Activated naive CD4-positive, alpha-beta T cell treated with anti-CD3 and anti-CD28 coated beads for 36 hours (primary cell): Measurements from ENCODE around the gene STRAP. TPM values are rescaled to one million over a fixed set of nuclear protein-coding genes. Genes with fewer than 3 reads are reported as not detected.
"Not testable (repeated sequence)": the region's sequence is repeated elsewhere in the genome, so short reads cannot be mapped to it uniquely, and the experiment has no call there.

Source experiments
- CTCF ChIA-PET: fragments of 350-600 bp; sonication (Branson Sonifier 250); formaldehyde crosslinking; loops from one replicate; lab custom pipeline; 2021; ENCODE audit warnings: antibody characterized with exemption; lab: Charles Lee
- DNase-seq: peaks from one replicate; pipeline ENCODE4 v3.0.0-alpha.2; 2020
- H3K27ac Mint-ChIP-seq: one replicate; pipeline ENCODE4 v1.8.0; 2021; ENCODE audit warnings: mild to moderate bottlenecking, mixed read lengths
- H3K27me3 Mint-ChIP-seq: one replicate; pipeline ENCODE4 v1.8.0; 2021; ENCODE audit warnings: low read depth, mixed read lengths
- H3K36me3 Mint-ChIP-seq: one replicate; pipeline ENCODE4 v1.8.0; 2021; ENCODE audit warnings: low read depth, mixed read lengths
- H3K4me1 Mint-ChIP-seq: one replicate; pipeline ENCODE4 v1.8.0; 2021; ENCODE audit warnings: low read depth, mixed read lengths
- H3K4me3 Mint-ChIP-seq: one replicate; pipeline ENCODE4 v1.8.0; 2021; ENCODE audit warnings: mild to moderate bottlenecking, moderate library complexity, mixed read lengths
- H3K9me3 Mint-ChIP-seq: one replicate; pipeline ENCODE4 v1.8.0; 2021; ENCODE audit warnings: mixed read lengths
- intact Hi-C: fragments of 100-400 bp; cut with micrococcal nuclease; formaldehyde crosslinking; loops from one replicate; pipeline ENCODE4 v1.15.1; 2023
- total RNA-seq, 2 experiments: library from RNA; stranded (reverse); gene quantifications; one replicate each; pipeline ENCODE4 v1.2.3, GENCODE V29; 2021

The STRAP gene
- total RNA-seq, 2 experiments from 2014 or later = 131 to 133 TPM

GRCh38 chr12:15874556-15875145, 7.5 kb upstream of the STRAP start:
- H3K27me3 Mint-ChIP-seq, H3K27ac Mint-ChIP-seq, H3K4me3 Mint-ChIP-seq, intact Hi-C loops, H3K36me3 Mint-ChIP-seq, H3K9me3 Mint-ChIP-seq, DNase-seq, H3K4me1 Mint-ChIP-seq: not testable (repeated sequence)
- CTCF ChIA-PET = interaction anchor here (2.0 kb wide), 1 partner anchor 17 kb away, joined by 6 read pairs; no protein-coding TSS in a partner anchor

GRCh38 chr12:15875863-15876262, 6.3 kb upstream of the STRAP start:
- Mint-ChIP-seq H3K36me3 (no peaks in the 10 kb centered on the region), H3K4me3 (peak overlapping the region; percentile 64), H3K9me3 (no peaks in the 10 kb centered on the region), H3K4me1 (peaks cover 6% of the 10 kb centered on the region), H3K27me3 (no peaks in the 10 kb centered on the region), H3K27ac (no peak overlapping the region)
- CTCF ChIA-PET = interaction anchor here (1.2 kb wide), 1 partner anchor 291 kb away, joined by 3 read pairs; no protein-coding TSS in a partner anchor
- intact Hi-C loops = no loop called here
- no peak for DNase-seq

GRCh38 chr12:15879413-15879812, 2.8 kb upstream of the STRAP start:
- H3K36me3 Mint-ChIP-seq = peaks cover 8% of the 10 kb centered on the region
- H3K27me3 Mint-ChIP-seq = no peaks in the 10 kb centered on the region
- no peak overlapping the region for H3K27ac Mint-ChIP-seq
- H3K4me3 Mint-ChIP-seq = no peak overlapping the region
- CTCF ChIA-PET = no interaction called here
- H3K9me3 Mint-ChIP-seq = no peaks in the 10 kb centered on the region
- intact Hi-C loops = no loop called here
- DNase-seq = no peak
- H3K4me1 Mint-ChIP-seq = peaks cover 16% of the 10 kb centered on the region

- no peaks in the 10 kb centered on the region for H3K9me3 Mint-ChIP-seq
- CTCF ChIA-PET = no interaction called here
- intact Hi-C loops = loop anchor here (5.0 to 10.0 kb wide), 3 partner anchors 178 to 1108 kb away; a partner anchor contains a TSS
- H3K36me3 Mint-ChIP-seq = peaks cover 18% of the 10 kb centered on the region
- no peak overlapping the region for H3K27ac Mint-ChIP-seq
- H3K27me3 Mint-ChIP-seq = no peaks in the 10 kb centered on the region
- peak overlapping the region; percentile 31 for H3K4me3 Mint-ChIP-seq
- no peak for DNase-seq
- peaks cover 23% of the 10 kb centered on the region for H3K4me1 Mint-ChIP-seq
Observed at GRCh38 chr12:15880721-15881120, 1.5 kb upstream of the STRAP start.

- CTCF ChIA-PET = interaction anchor here (0.7 to 1.7 kb wide), 2 partner anchors 15 to 299 kb away, joined by 3 to 7 read pairs; no protein-coding TSS in a partner anchor
- H3K4me3 Mint-ChIP-seq = peak overlapping the region; percentile 97
- DNase-seq = no peak
- no peaks in the 10 kb centered on the region for H3K9me3 Mint-ChIP-seq
- intact Hi-C loops = loop anchor here (5.0 to 10.0 kb wide), 3 partner anchors 181 to 1111 kb away; a partner anchor contains a TSS
- H3K36me3 Mint-ChIP-seq = peaks cover 31% of the 10 kb centered on the region
- no peaks in the 10 kb centered on the region for H3K27me3 Mint-ChIP-seq
- H3K27ac Mint-ChIP-seq = peak overlapping the region; percentile 96
- H3K4me1 Mint-ChIP-seq = peaks cover 50% of the 10 kb centered on the region
Observed at GRCh38 chr12:15883536-15883935, 1.3 kb downstream of the STRAP start.

GRCh38 chr12:15886372-15887042, 4.3 kb downstream of the STRAP start:
- CTCF ChIA-PET = interaction anchor here (0.6 to 4.5 kb wide), 2 partner anchors 12 to 19 kb away, joined by 4 to 28 read pairs; no protein-coding TSS in a partner anchor
- DNase-seq = no peak
- H3K9me3 Mint-ChIP-seq = no peaks in the 10 kb centered on the region
- H3K36me3 Mint-ChIP-seq = peaks cover 40% of the 10 kb centered on the region
- H3K4me1 Mint-ChIP-seq = peaks cover 58% of the 10 kb centered on the region
- intact Hi-C loops = loop anchor here (10.0 kb wide), 1 partner anchor 932 kb away; no protein-coding TSS in a partner anchor
- no peak overlapping the region for H3K27ac Mint-ChIP-seq
- H3K4me3 Mint-ChIP-seq = no peak overlapping the region
- H3K27me3 Mint-ChIP-seq = no peaks in the 10 kb centered on the region

GRCh38 chr12:15887043-15887817, 5.0 kb downstream of the STRAP start:
- Mint-ChIP-seq H3K4me1 (peaks cover 58% of the 10 kb centered on the region), H3K27ac (no peak overlapping the region), H3K9me3 (no peaks in the 10 kb centered on the region), H3K27me3 (no peaks in the 10 kb centered on the region), H3K36me3 (peaks cover 40% of the 10 kb centered on the region), H3K4me3 (no peak overlapping the region)
- intact Hi-C loops = loop anchor here (10.0 kb wide), 1 partner anchor 932 kb away; no protein-coding TSS in a partner anchor
- CTCF ChIA-PET = interaction anchor here (4.5 kb wide), 1 partner anchor 11 kb away, joined by 28 read pairs; no protein-coding TSS in a partner anchor
- no peak for DNase-seq

- H3K27me3 Mint-ChIP-seq = no peaks in the 10 kb centered on the region
- intact Hi-C loops = no loop called here
- no peaks in the 10 kb centered on the region for H3K9me3 Mint-ChIP-seq
- H3K36me3 Mint-ChIP-seq = peaks cover 16% of the 10 kb centered on the region
- no peak overlapping the region for H3K4me3 Mint-ChIP-seq
- CTCF ChIA-PET = no interaction called here
- no peak for DNase-seq
- no peak overlapping the region for H3K27ac Mint-ChIP-seq
- H3K4me1 Mint-ChIP-seq = peaks cover 18% of the 10 kb centered on the region
Observed at GRCh38 chr12:15892645-15893259, 10.6 kb downstream of the STRAP start.

GRCh38 chr12:15893260-15893659, 11.1 kb downstream of the STRAP start:
- Mint-ChIP-seq H3K36me3 (peaks cover 18% of the 10 kb centered on the region), H3K27ac (no peak overlapping the region), H3K4me1 (peaks cover 15% of the 10 kb centered on the region), H3K27me3 (no peaks in the 10 kb centered on the region), H3K4me3 (no peak overlapping the region), H3K9me3 (no peaks in the 10 kb centered on the region)
- no peak for DNase-seq
- CTCF ChIA-PET = no interaction called here
- intact Hi-C loops = no loop called here

GRCh38 chr12:15896867-15897266, 14.7 kb downstream of the STRAP start:
- H3K4me1 Mint-ChIP-seq = peaks cover 4% of the 10 kb centered on the region
- CTCF ChIA-PET = interaction anchor here (0.7 to 3.2 kb wide), 4 partner anchors 8 to 351 kb away, joined by 3 to 28 read pairs (median 6); no protein-coding TSS in a partner anchor
- peak overlapping the region; percentile 41 for H3K27ac Mint-ChIP-seq
- no peaks in the 10 kb centered on the region for H3K27me3 Mint-ChIP-seq
- H3K36me3 Mint-ChIP-seq = peaks cover 25% of the 10 kb centered on the region
- H3K9me3 Mint-ChIP-seq = no peaks in the 10 kb centered on the region
- H3K4me3 Mint-ChIP-seq = no peak overlapping the region
- intact Hi-C loops = loop anchor here (5.0 kb wide), 1 partner anchor 110 kb away; the partner anchor contains the start of gene EPS8
- no peak for DNase-seq

GRCh38 chr12:15897433-15897832, 15.2 kb downstream of the STRAP start:
- no peak overlapping the region for H3K4me3 Mint-ChIP-seq
- H3K9me3 Mint-ChIP-seq = no peaks in the 10 kb centered on the region
- peaks cover 4% of the 10 kb centered on the region for H3K4me1 Mint-ChIP-seq
- DNase-seq = no peak
- H3K36me3 Mint-ChIP-seq = peaks cover 27% of the 10 kb centered on the region
- no peak overlapping the region for H3K27ac Mint-ChIP-seq
- intact Hi-C loops = loop anchor here (5.0 kb wide), 1 partner anchor 110 kb away; the partner anchor contains the start of gene EPS8
- H3K27me3 Mint-ChIP-seq = no peaks in the 10 kb centered on the region
- CTCF ChIA-PET = interaction anchor here (0.7 to 3.2 kb wide), 5 partner anchors 9 to 352 kb away, joined by 3 to 29 read pairs (median 7); partner anchors contain the start of gene DERA
